Bronchial epithelial cell (primary cell): ENCODE measurements around the gene MAML1. TPM values are rescaled to one million over a fixed set of nuclear protein-coding genes. Genes with fewer than 3 reads are reported as not detected.

Experiments used
- DNase-seq: peaks from one replicate; pipeline ENCODE4 v3.0.0-alpha.2; 2010; ENCODE audit warnings: low read depth
- FAIRE-seq: peaks from 2 replicates; lab custom pipeline; 2011; peaks lifted over from hg19 to GRCh38; lab: Jason Lieb, UNC
- H3K27me3 ChIP-seq: 2 replicates; pipeline ENCODE4 v1.5.1; 2011; ENCODE audit warnings: low read length; ENCODE audit not compliant: control insufficient read depth, insufficient read depth
- H3K36me3 ChIP-seq: 2 replicates; pipeline ENCODE4 v1.5.1; 2011; ENCODE audit warnings: low read length; ENCODE audit not compliant: control insufficient read depth, insufficient read depth
- H3K4me3 ChIP-seq: 2 replicates; pipeline ENCODE4 v1.5.1; 2011; ENCODE audit warnings: mild to moderate bottlenecking, low read depth, low read length, control low read depth
- total RNA-seq: library from RNA; depleted of rRNA; stranded (reverse); fragments of >200 nt; gene quantifications from 2 replicates; pipeline ENCODE4 v1.2.1, GENCODE V29; 2014
- TF ChIP-seq, protein P1 (sequence below): IDR thresholded peaks from 2 replicates; pipeline ENCODE4 v1.5.1; 2011; ENCODE audit warnings: mild to moderate bottlenecking, moderate library complexity, low read length, control low read depth, inconsistent platforms; ENCODE audit not compliant: insufficient read depth, severe bottlenecking

The MAML1 gene
- total RNA-seq, 1 donor from 2014 or later, result 4.2 TPM

DNA sequence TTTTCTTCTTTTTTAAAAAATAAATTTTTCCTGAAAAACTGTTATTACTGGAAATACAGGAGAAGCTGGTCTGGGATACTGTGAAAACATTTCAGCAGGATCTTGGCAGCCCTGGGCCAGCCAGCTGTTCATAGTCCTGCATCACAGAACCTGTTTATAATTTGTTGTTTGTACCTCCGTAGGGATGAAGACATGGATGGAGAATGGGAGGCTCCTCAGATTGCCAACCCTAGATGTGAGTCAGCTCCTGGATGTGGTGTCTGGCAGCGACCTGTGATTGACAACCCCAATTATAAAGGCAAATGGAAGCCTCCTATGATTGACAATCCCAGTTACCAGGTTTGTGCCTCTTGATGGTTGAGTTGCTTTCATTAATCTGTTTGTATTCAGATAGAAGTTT lies 12.4 kb upstream of the MAML1 start:
- no peak for FAIRE-seq
- TF ChIP-seq, protein P1, sequence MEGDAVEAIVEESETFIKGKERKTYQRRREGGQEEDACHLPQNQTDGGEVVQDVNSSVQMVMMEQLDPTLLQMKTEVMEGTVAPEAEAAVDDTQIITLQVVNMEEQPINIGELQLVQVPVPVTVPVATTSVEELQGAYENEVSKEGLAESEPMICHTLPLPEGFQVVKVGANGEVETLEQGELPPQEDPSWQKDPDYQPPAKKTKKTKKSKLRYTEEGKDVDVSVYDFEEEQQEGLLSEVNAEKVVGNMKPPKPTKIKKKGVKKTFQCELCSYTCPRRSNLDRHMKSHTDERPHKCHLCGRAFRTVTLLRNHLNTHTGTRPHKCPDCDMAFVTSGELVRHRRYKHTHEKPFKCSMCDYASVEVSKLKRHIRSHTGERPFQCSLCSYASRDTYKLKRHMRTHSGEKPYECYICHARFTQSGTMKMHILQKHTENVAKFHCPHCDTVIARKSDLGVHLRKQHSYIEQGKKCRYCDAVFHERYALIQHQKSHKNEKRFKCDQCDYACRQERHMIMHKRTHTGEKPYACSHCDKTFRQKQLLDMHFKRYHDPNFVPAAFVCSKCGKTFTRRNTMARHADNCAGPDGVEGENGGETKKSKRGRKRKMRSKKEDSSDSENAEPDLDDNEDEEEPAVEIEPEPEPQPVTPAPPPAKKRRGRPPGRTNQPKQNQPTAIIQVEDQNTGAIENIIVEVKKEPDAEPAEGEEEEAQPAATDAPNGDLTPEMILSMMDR, result no peak
- peaks cover 33% of the 10 kb centered on the region for H3K36me3 ChIP-seq
- DNase-seq, result no peak
- H3K4me3 ChIP-seq, result no peak overlapping the region
- no peaks in the 10 kb centered on the region for H3K27me3 ChIP-seq

DNA sequence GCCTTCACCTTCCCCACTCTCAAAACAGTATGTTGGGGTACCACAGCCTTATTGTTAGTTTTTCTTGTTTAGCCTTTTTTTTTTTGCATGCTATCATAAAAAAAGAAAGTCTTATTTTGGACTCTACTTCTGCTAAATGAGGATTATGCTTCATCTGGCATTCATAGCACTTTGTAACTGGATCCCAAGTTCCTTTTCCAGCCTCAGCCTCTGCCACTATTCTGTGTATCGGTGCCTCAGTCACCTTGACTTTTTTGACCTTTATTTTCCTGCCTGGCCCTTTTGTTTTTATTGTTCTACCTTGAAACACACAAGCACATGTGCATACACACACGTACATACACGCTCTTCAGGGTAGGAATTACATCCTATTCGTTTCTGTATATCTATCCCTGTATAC lies 8.5 kb upstream of the MAML1 start:
- DNase-seq, result no peak
- TF ChIP-seq, protein P1, result no peak
- Histone ChIP-seq H3K36me3 (peaks cover 34% of the 10 kb centered on the region), H3K27me3 (no peaks in the 10 kb centered on the region), H3K4me3 (no peak overlapping the region)
- no peak for FAIRE-seq

DNA sequence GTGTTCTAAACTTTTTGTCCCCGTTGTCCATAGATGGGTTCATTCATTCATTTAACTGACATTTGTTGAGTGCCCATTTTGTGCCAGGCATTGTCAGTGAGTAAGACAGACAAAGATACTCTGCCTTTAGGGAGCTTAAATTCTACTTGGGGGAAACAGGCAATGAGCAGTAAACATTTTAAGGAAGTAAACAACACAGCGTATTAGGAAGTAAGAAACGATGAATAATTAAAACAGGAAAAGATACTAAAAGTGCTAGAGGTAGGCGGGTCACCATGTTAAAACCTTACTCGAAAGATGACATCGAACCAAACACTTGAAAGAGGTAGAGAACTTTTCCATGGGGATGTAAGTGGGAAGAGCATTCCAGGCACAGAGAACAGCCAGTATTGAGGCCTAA lies 5.5 kb upstream of the MAML1 start:
- Histone ChIP-seq H3K4me3 (no peak overlapping the region), H3K36me3 (peaks cover 27% of the 10 kb centered on the region), H3K27me3 (no peaks in the 10 kb centered on the region)
- no peak for FAIRE-seq
- TF ChIP-seq, protein P1, result no peak
- no peak for DNase-seq

DNA sequence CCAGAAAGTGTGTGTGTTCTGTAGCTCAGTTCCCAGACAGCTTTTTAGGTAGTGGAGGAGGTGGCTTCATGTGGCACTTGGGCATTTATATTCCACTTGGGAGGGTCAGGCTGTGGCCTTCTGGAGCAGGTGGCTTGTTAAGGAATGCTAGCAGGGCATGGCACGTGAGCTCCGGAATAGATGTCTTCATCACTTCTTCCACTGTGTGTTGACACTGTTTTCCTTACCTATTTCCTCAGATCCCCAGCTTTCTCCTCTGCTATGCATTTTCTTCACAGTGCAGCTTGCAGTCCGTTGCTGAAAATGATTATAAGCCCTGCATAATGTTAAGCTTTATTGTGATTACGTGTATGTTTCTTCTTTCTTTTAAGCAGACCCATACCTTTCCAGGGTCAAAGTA lies 3.3 kb upstream of the MAML1 start:
- H3K36me3 ChIP-seq, result peaks cover 19% of the 10 kb centered on the region
- no peak overlapping the region for H3K4me3 ChIP-seq
- FAIRE-seq (no peak), DNase-seq (no peak)
- TF ChIP-seq, protein P1, result no peak
- no peaks in the 10 kb centered on the region for H3K27me3 ChIP-seq

DNA sequence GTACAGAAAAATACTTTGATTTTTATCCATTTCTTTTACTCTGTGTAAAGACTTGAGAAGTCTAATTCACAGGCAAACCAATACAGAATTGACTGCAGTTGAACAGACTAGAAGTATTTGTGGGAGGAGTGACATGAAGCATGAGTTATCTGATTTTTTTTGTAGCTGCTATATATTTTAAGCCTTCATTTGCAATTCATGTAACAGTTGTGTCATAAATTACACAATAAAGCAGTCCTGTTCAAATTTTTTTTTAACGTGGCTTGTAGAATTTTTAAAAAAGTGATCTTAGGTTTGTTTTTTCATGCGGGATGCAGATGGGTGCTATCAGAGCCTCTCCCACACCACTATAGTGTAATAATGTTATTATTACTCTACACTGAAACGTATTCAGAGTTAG lies 2.9 kb upstream of the MAML1 start:
- DNase-seq (no peak), FAIRE-seq (no peak)
- Histone ChIP-seq H3K36me3 (peaks cover 16% of the 10 kb centered on the region), H3K4me3 (no peak overlapping the region), H3K27me3 (no peaks in the 10 kb centered on the region)
- TF ChIP-seq, protein P1, result no peak

DNA sequence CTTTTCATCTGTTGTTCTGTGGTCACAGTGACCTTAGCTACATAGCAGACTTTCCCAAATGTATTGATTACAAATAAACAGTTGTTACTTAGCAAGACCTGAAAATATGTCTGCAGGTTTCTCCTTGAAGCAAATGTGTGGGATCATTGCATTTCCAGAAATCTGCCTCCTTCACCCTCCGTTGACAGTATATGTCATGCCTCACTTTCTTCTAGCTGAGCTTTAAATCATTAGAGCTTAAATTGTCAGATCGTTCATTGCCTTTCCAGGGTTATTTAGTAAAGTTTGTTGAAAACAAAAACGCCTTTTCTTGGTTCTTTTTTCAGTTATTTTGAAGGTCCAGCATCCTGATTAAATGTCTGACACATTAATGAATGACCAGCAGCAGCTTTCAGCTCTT lies 2.3 kb upstream of the MAML1 start:
- no peak for FAIRE-seq
- TF ChIP-seq, protein P1, result no peak
- DNase-seq, result no peak
- Histone ChIP-seq H3K36me3 (peaks cover 11% of the 10 kb centered on the region), H3K4me3 (no peak overlapping the region), H3K27me3 (no peaks in the 10 kb centered on the region)
